HG03135 (cell line): ENCODE results near the gene KLK3.
"Not testable (repeated sequence)": the region's sequence is repeated elsewhere in the genome, so short reads cannot be mapped to it uniquely, and the experiment has no call there.

Source experiments
- ATAC-seq: cut with Tn5 transposase; IDR thresholded peaks from one replicate; pipeline ENCODE4 v1.9.1; 2021; ENCODE audit warnings: mild to moderate bottlenecking, moderate library complexity; ENCODE audit not compliant: unreplicated experiment

Gene KLK3

GRCh38 chr19:50859849-50860248 is 5.1 kb downstream of the KLK3 start:
- ATAC-seq = no peak

DNA sequence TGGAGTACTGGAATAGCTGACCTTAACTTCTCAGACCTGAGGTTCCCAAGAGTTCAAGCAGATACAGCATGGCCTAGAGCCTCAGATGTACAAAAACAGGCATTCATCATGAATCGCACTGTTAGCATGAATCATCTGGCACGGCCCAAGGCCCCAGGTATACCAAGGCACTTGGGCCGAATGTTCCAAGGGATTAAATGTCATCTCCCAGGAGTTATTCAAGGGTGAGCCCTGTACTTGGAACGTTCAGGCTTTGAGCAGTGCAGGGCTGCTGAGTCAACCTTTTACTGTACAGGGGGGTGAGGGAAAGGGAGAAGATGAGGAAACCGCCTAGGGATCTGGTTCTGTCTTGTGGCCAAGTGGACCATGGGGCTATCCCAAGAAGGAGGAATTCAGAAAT is 6.3 kb downstream of the KLK3 start:
- no peak for ATAC-seq

DNA sequence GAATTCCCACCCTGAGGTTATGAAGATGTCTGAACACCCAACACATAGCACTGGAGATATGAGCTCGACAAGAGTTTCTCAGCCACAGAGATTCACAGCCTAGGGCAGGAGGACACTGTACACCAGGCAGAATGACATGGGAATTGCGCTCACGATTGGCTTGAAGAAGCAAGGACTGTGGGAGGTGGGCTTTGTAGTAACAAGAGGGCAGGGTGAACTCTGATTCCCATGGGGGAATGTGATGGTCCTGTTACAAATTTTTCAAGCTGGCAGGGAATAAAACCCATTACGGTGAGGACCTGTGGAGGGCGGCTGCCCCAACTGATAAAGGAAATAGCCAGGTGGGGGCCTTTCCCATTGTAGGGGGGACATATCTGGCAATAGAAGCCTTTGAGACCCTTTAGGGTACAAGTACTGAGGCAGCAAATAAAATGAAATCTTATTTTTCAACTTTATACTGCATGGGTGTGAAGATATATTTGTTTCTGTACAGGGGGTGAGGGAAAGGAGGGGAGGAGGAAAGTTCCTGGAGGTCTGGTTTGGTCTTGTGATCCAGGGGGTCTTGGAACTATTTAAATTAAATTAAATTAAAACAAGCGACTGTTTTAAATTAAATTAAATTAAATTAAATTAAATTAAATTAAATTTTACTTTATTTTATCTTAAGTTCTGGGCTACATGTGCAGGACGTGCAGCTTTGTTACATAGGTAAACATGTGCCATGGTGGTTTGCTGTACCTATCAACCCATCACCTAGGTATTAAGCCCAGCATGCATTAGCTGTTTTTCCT is 7.0 kb downstream of the KLK3 start:
- no peak for ATAC-seq

- ATAC-seq = no peak
Measured at GRCh38 chr19:50869479-50869878, 14.8 kb downstream of the KLK3 start.

GRCh38 chr19:50870417-50871089 is 15.8 kb downstream of the KLK3 start:
- no peak for ATAC-seq

- no peak for ATAC-seq
Measured at GRCh38 chr19:50873056-50873455, 18.3 kb downstream of the KLK3 start, which contains the start of gene KLK2. Gene KLK2 (plus strand): TSS chr19:50873439. CDS start chr19:50873474, 35 bp downstream.

- no peak for ATAC-seq
Measured at GRCh38 chr19:50874211-50874610, 19.5 kb downstream of the KLK3 start.

DNA sequence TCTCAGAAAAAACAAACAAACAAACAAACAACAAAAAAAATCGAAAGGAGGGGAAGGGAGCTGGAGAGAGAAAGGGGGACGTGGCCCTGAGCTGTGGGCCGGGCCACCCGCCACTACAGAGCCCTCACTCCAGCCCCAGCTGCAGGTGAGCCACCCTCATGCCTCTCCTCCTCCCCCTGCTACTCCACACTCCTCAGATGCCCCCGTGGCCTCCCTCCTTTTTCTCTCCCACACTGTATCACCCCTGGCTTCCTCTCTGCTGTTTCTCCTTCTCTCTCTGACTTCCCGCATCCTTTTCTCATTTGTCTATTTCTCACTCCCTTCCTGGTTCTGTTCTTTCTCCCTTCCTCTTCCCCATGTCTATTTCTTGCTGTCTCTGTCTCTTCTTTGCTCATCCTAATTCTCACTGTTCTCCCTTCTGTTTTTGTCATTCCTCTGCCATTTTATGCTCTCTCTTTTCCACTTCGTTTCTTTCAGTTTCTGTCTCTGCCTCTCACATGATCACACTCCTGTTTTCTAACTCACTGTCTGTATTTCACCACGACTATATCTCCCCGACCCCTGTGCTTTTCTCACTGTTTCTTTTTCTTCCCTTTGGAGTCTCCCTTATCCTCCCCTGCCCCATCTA is 21.2 kb downstream of the KLK3 start:
- no peak for ATAC-seq

DNA sequence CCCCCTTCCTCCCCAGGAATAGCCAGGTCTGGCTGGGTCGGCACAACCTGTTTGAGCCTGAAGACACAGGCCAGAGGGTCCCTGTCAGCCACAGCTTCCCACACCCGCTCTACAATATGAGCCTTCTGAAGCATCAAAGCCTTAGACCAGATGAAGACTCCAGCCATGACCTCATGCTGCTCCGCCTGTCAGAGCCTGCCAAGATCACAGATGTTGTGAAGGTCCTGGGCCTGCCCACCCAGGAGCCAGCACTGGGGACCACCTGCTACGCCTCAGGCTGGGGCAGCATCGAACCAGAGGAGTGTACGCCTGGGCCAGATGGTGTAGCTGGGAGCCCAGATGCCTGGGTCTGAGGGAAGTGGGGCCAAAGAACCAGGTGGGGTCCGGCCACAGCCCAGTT is 21.7 kb downstream of the KLK3 start:
- ATAC-seq = no peak

- ATAC-seq = no peak
Measured at GRCh38 chr19:50877338-50877737, 22.6 kb downstream of the KLK3 start.

DNA sequence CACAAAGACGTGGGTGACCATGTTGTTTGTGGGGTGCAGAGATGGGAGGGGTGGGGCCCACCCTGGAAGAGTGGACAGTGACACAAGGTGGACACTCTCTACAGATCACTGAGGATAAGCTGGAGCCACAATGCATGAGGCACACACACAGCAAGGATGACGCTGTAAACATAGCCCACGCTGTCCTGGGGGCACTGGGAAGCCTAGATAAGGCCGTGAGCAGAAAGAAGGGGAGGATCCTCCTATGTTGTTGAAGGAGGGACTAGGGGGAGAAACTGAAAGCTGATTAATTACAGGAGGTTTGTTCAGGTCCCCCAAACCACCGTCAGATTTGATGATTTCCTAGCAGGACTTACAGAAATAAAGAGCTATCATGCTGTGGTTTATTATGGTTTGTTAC is 24.1 kb downstream of the KLK3 start:
- no peak for ATAC-seq

- ATAC-seq = no peak
Measured at GRCh38 chr19:50880241-50880640, 25.5 kb downstream of the KLK3 start.

DNA sequence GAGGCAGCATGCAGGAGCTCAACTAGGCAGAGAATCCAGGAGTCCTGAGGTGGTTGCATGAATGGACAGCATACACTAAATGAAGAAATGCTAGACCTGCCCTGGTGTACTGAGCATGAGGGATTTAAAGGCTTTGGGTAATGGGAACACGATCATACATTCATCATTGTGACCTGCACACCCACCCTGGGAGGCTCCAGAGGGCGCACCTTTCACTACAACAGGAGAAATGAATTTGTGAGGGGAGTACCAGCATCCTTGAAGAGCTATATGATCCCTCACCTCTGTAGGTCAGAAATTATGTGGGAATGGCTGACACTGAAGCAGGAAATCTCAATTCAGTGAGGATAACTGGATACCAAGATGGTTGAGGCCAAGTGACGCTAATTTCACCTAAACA is 27.5 kb downstream of the KLK3 start:
- ATAC-seq = no peak

DNA sequence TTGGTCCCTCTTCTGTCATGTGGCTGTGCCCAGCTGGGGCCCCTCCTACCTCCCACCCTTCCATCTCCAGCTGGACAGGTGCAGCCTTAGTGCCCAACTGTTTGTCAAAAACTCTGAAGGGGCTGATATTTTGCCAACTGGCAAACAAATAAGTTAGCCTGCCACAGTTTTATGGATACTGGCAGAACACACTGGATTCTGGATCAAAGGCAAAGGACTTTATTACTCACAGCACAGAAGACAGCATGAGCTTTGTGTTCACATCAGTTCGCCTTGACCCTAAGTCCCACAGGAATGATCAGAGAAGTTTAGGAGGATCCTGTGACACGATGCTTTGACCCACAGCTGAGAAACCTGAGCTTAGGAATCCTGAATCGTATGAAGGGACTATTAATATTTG is 34.9 kb downstream of the KLK3 start:
- ATAC-seq = no peak

DNA sequence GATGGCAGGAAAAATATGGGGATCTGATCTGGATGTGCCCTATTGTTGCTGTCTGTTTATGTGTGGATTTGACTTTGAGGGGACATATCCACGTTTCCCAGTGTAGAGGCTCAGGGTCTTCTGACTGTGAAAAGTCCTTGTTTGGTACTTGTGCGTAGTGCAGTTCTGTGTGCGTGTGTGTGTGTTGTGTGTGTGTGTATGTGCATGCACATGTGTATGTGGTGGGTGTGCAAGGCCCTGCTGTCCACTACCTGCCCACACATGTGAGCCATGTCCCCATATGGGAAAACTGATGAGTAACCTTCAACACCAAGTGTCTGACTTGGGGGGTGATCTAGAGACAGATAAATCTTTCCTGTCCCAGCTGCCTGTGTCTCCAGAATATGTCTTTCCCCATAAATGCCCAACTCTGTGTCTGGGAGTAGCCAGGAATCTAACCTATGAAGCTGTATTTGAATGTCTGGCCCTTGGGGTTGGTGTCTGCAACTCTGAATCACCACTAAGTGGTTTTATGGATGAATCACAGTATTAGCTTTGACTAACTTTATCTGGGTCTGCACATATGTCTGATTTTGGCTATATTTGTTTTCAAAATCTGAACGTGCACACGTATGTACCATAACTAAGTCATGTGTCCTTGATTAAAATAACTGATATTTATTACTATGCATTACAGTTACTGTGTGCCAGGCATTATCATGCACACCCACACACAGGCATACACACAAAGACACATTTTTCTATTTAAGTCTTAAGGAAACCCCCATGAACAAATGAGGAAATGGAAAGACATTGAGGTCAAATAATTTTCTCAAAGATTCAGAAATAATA is 35.9 kb downstream of the KLK3 start:
- ATAC-seq = no peak

DNA sequence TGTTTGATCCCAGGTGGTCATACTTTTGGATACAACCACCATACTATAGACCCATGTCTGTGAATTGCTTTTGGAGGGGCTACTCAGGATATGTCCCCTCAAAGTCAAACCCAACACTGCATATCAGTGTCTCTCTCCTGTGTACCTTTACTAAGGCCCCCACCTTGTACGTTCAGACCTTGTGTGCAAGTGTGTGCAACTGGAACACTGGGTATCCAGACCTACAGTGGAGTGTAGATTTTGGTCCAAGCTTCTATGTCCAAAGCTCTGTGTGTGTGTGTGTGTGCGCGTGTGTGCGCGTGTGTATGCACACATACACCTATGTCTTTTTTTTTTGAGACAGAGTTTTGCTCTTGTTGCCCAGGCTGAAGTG is 36.5 kb downstream of the KLK3 start:
- no peak for ATAC-seq

DNA sequence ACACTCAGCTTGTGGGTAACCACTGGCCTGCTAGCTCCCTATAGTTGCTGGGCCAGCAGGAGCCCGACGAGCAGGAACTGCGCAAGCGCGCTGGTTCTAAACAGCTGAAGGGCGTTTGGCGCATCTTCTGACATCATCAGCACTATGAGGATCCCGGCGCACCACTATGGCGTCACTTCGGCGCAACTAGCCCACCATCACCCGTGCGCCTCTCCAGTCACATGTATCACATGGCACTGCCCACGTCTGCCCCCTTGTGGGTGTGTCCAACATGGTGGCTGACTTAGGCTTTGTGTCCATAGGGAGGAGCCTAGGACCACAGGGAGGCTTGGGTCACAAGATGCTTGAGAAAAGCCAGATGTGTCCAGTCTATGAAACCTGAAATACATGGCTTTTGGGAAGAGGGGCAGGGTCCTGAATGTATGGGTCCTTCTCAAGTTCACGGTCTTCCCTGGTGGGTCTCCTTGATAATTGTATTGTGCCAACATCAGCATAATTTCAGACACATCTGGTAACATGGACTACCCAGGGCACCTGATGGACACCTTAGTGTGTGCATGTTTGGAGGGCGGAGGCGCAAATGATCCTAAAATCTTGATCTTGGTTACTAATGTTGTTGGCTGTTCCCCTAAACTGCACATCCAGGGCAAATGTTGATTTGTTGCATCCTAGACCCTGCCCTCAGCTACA is 38.5 kb downstream of the KLK3 start:
- no peak for ATAC-seq

DNA sequence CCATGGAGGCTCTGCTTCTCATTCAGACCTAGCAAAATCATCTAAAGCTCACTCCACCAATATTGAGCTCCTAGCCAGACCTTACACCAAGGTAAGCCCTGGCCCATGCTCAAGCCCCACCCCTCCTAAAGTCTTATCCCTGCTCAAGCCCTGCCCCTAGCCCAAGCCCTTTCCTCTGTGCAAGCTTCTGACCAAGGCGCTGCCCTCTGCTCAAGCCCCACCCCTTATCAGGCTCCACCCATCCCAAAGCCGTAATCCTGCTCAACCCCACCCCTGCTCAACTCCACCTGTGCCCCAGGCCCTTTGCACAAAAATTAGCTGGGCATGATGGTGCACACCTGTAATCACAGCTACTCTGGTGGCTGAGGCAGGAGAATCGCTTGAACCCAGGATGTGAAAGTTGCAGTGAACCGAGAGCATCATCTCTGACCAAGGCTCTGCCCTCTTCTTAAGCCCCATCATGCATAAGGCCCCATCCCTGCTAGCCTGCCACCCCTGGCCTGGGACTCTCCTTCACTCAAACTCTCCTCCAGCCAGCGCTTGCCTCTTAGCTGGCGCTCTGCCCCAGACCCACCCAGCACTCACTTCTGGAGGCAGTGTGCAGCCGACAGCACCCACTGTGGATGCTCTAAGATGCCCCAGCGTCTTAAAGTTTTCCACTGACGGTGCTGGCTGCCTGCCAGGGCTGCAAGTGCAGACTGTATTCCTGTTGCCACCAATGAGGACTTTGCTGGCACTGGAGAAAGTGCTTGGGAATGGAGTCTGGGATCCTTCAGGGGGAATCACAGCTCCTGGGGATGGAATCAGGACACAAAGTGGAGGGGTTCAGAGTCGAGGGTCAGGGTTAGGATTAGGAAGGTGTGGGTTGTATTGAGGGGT is 40.0 kb downstream of the KLK3 start:
- no peak for ATAC-seq

DNA sequence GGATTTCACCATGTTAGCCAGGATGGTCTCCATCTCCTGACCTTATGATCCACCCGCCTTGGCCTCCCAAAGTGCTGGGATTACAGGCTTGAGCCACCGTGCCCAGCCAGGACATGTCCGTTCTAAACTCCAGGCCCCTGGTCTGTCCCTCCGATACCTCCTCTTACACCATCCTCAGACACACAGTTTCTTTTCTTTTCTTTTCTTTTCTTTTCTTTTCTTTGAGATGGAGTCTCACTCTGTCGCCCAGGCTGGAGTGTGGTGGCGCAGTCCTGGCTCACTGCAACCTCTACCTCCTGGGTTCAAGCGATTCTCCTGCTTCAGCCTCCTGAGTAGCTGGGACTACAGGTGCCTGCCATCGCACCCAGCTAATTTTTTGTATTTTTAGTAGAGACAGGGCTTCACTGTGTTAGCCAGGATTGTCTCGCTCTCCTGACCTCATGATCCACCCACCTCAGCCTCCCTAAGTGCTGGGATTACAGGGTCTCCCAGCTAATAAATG is 41.4 kb downstream of the KLK3 start:
- ATAC-seq = not testable (repeated sequence)
